Measurements from ENCODE around the gene CCT5.
A peak's percentile ranks its signal among the peaks of the same experiment; 100 is the strongest.

Gene CCT5

DNA sequence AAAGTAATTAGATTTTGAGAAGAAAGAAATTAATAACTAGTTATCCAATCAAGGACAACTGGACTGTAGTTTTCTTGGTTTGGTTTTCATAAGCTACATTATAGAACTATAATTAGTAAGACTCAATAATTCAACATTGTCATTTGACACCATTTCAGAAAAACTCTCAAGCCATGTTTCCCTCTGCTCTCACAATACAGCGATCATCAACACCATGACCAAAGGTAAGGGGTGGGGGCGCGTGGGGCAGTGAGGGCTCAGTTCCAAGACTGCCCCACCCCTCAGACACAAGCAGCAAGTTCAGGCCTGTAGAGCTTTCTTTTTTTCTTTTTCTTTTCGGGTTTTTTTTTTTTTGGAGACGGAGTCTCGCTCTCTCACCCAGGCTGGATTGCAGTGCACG lies 51.2 kb downstream of the CCT5 start:
- TF ChIP-seq, protein P1, sequence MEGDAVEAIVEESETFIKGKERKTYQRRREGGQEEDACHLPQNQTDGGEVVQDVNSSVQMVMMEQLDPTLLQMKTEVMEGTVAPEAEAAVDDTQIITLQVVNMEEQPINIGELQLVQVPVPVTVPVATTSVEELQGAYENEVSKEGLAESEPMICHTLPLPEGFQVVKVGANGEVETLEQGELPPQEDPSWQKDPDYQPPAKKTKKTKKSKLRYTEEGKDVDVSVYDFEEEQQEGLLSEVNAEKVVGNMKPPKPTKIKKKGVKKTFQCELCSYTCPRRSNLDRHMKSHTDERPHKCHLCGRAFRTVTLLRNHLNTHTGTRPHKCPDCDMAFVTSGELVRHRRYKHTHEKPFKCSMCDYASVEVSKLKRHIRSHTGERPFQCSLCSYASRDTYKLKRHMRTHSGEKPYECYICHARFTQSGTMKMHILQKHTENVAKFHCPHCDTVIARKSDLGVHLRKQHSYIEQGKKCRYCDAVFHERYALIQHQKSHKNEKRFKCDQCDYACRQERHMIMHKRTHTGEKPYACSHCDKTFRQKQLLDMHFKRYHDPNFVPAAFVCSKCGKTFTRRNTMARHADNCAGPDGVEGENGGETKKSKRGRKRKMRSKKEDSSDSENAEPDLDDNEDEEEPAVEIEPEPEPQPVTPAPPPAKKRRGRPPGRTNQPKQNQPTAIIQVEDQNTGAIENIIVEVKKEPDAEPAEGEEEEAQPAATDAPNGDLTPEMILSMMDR (IDR thresholded peaks at IDR 0.05; ENCODE audit: low read depth, low read length) = no peak
- no peak overlapping the region for H3K4me3 ChIP-seq (ENCODE audit: low read depth, low read length)

DNA sequence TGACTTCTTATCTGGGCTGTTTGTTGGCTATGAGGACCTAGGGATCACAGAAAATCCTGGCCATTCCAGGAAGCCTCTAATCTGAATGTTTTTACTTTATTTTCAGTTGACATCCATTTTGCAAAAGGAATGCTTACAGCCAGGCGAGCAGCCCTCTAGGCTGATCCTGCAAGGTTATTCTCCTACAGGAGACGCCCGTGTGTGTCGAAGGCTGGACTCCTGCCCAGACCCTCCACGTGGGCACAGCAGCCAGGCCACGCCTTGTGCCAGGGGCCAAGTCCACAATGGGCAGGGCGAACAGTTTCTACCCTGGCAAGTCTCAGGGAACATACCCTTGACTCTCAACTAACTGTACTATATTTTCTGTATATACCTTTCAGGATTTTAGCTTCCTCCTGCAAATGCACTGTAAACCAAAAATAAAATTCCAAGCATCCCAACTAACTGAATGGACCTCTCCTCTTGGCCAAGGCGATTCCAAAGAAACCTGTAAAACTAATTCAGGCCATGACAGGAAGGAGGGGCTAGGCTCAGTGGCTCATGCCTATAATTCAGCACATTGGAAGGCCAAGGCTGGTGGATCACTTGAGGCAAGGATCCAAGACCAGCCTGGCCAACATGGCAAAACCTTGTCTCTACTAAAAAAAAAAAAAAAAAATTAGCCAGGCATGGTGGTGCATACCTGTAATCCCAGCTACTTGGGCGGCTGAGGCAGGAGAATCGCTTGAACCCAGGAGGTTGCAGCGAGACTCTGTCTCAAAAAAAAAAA lies 51.9 kb downstream of the CCT5 start:
- H3K4me3 ChIP-seq (ENCODE audit: low read depth, low read length) = no peak overlapping the region
- TF ChIP-seq, protein P1 (IDR thresholded peaks at IDR 0.05; ENCODE audit: low read depth, low read length) = no peak

DNA sequence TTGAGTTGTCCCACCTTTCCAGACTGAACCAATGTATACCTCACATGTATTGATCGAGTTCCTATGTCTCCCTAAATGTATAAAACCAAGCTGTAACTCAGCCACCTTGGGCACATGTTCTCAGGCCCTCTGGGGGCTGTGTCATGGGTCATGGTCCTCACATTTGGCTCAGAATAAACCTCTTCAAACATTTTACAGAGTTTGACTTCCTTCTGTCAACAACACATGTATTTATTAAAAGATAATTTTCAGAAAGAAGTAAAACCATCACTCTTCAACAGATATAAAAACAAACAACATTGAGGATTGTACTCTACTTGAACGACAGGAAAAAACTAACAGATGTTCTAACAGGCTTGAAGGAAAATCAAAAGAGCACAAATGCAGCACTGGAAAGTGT lies 53.1 kb downstream of the CCT5 start:
- H3K4me3 ChIP-seq (ENCODE audit: low read depth, low read length) = no peak overlapping the region
- TF ChIP-seq, protein P1 (IDR thresholded peaks at IDR 0.05; ENCODE audit: low read depth, low read length) = no peak

DNA sequence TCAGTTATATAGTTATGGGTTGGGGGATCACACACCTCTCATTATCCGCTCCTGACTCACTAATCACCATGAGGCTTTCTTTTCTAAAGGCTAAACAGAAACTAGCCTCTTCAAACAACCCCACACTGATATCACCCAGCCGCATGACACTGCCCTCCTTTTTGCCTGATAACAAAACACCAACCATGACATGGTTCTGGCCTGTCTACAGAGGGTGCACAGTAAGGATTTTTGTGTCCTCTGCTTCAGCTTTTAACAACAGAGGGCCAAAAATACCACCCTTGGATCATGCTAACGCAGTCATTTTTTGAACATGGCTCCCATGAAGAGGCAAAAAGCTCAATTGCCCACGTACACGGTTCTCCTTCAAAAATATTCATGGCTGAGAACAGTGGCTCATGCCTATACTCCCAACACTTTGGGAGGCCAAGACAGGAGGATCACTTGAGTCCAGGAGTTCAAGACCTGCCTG lies 53.7 kb downstream of the CCT5 start:
- TF ChIP-seq, protein P1 (IDR thresholded peaks at IDR 0.05; ENCODE audit: low read depth, low read length) = no peak
- H3K4me3 ChIP-seq (ENCODE audit: low read depth, low read length) = no peak overlapping the region

DNA sequence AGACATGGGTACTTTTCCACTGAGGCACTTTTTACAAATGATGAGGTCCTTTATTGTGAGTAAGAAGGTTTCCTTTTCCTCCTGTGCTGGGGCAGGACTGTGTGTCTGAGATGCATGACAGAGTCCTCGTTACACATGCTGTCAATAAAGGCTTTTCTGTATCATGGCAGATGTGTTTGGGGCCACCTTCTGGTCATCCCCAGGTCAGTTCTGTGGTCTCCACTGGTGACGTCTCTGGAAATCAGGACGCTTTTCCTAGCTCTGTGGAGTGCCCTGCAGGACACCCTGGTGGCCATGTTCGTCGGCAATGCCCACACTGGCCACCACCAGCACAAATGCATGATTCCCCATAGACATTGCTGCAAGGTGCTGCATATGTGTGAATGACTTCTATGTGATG lies 54.9 kb downstream of the CCT5 start:
- H3K4me3 ChIP-seq (ENCODE audit: low read depth, low read length) = no peak overlapping the region
- TF ChIP-seq, protein P1 (IDR thresholded peaks at IDR 0.05; ENCODE audit: low read depth, low read length) = no peak

DNA sequence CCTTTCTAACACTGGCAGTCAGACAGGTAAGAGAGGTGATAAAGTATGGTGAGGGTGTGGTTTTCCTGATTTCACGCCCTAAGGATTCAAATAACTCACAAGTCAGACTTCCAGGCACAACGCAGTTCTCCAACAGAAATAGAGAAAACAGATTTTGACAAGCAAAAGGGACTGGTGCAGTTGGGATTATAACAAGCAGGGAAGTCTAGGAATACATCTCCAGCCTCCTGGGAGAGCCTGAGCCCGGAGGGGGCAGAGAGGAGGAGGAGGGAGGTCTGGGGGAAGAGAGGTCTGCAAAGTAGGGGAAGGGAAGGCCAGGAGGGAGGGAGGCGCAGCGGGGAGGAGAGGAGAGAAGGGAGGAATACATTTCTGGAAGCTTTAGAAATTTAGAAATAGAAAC lies 56.0 kb downstream of the CCT5 start:
- TF ChIP-seq, protein P1 (IDR thresholded peaks at IDR 0.05; ENCODE audit: low read depth, low read length) = no peak
- H3K4me3 ChIP-seq (ENCODE audit: low read depth, low read length) = no peak overlapping the region

DNA sequence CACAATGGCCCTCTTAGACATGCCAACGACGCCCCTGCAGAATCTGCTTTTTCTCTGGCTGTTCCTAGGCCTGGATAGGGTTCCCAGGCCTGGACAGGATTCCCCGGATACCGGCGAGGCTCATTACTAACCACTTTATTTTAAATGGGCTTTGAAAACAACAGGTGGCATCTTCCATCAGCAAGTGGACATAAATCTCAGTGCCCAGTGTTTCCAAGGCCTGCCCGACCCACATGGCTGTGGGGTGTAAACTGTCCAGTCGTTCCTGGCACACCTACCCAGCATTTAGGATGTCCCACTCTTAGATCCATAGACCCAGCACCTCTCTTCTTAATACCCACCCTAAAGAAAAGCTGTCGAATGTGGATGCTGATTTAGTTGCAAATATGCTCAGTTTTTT lies 56.7 kb downstream of the CCT5 start:
- peak overlapping the region; percentile 58 for H3K4me3 ChIP-seq (ENCODE audit: low read depth, low read length)
- TF ChIP-seq, protein P1 (IDR thresholded peaks at IDR 0.05; ENCODE audit: low read depth, low read length) = no peak

Measured in WI38 (cell line).